GM19463 (cell line): ENCODE measurements around the gene CYTH1.

Experiments
- ATAC-seq: cut with Tn5 transposase; IDR thresholded peaks from one replicate; pipeline ENCODE4 v1.9.1; 2021; ENCODE audit warnings: mild to moderate bottlenecking, moderate library complexity; ENCODE audit not compliant: unreplicated experiment

The CYTH1 gene

DNA sequence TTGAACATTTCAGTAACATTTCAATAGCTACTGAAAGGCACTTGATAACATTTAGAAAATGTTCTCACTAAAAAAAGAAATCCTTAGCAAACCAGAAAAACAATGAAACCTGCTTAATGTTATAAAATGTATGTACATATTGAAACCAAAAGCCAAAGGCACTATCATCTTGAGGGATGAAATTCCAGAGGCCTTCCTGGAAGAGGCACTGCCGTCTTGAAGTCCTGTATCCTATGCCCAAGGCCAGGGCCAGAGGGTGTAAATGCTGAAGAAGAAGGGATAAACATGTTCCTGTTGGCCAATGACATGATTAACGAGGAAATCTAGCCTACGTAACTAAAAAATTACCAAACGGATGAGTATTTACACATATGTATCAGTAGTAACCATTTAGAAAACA lies 147.9 kb downstream of the CYTH1 start:
- ATAC-seq, result no peak

DNA sequence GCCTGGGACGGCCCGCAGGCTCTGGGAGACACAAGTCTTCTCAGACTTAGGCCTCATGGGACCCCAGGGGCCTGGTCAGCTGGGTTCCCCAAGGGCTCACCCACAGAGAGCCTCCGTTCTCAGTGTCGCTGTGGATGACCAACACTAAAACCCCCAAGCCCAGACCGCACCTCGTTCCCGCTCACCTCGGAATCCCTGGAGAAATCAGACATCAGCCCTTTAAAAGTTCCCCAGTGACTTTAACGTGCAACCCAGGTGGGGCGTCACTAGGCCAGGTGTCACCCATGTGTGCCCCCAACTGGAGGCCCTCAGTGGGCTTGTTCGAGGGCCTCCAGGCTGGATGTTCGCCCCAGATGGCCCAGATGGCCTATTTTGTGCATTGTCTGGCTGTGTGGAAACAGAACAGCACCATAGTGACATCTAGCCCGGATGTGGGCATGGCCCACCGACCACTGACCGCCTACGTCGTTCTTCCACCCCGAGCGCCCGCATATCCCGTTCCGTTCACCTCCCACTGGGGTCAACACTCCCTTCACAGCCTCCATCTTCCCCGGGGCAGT lies 152.6 kb downstream of the CYTH1 start:
- no peak for ATAC-seq

DNA sequence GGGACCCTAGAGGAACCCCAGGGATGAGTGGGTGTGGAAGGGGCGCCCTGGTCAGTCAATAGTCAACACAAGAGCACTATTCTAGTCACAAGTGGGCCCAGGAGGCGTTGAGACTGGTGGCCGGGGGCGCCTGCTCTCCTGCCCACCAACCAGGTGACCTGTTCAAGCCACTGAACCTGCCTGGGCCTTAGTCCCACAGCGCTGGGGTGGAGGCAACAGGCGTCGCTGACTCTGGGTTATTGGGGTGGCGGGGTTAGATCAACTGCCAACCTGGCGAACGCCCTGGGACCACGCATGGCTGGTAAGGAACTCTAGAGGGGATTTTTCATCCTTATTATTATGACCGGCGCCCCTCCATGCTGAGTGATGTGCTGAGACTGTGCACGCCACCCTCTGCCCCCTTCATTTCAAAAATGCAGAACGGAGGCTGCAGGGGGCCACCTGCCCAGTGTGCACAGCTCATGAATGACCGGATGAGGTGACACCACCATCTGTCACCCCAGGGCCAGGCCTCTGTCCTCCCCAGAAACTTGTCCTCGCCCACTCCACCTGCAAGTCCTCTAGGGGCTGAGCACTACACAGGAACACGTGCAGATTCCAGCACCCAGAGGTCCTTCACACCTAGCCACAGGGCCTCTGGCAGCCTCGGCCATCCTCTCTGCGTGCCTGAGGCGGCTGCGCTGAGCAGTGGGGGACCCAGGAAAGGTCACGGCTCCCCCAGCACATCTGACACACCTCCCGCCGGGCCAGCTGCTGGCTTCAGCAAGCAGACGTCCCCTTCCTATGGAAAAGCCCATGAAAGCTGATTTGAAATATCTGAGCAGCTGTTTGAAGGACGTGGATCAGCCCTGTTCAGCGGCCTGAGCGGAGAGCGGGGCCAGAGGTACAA lies 153.3 kb downstream of the CYTH1 start:
- ATAC-seq, result no peak

DNA sequence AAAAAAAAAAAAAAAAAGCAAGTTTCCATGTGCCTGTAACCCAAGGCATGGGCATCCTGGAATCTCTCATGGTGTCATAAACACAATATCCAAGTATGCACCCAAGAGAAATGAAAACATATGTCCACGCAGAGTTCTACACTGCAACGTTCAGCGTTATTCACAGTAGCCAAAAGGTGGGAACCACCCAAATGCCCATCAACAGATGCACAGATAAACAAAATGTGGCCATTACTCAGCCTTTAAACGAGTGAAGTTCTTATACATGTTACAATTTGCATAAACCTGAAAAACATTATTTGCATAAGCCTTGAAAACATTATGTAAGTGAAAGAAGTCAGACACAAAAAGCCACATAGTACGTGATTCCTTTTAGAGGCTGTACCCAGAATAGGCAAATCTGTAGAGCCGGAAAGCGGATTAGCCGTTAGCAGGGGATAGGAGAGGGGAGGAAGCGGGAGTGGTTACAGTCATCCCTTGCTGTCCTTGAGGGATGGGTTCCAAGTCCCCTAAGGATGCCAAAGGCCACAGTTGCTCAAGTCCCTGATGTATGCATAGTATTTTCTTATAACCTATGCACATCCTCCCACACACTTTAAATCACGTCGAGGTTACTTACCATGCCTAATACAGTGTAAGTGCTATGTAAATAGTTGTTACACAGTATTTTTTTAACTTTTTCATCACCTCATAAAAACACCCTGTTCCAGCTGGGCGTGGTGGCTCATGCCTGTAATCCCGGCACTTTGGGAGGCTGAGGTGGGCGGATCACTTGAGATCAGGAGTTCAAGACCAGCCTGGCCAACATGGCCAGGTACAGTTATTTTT lies 157.5 kb downstream of the CYTH1 start:
- no peak for ATAC-seq
